Colonic mucosa (tissue), 4 donors: ENCODE results near the gene ZNF365. TPM values are rescaled to one million over a fixed set of nuclear protein-coding genes. Genes with fewer than 3 reads are reported as not detected.
"Not testable (repeated sequence)": the region's sequence is repeated elsewhere in the genome, so short reads cannot be mapped to it uniquely, and the experiment has no call there.

Experiments
- DNase-seq: peaks from one replicate; pipeline ENCODE4 v3.0.0-alpha.2; 2020
- H3K27ac ChIP-seq: fragments of 200-600 bp; one replicate; pipeline ENCODE4 v1.8.0; 2021
- H3K27me3 ChIP-seq: fragments of 200-600 bp; one replicate; pipeline ENCODE4 v1.8.0; 2021
- H3K36me3 ChIP-seq: fragments of 200-600 bp; one replicate; pipeline ENCODE4 v1.8.0; 2021
- H3K4me1 ChIP-seq: fragments of 200-600 bp; one replicate; pipeline ENCODE4 v1.8.0; 2021; ENCODE audit warnings: mild to moderate bottlenecking
- H3K4me3 ChIP-seq: fragments of 200-600 bp; one replicate; pipeline ENCODE4 v1.8.0; 2021
- H3K9ac ChIP-seq, 2 donors: one replicate each; pipeline ENCODE4 v1.7.0; 2013; ENCODE audit warnings: control low read depth in 2 of 2, low read depth in 2 of 2, low read length in 2 of 2
- H3K9me3 ChIP-seq: fragments of 200-600 bp; one replicate; pipeline ENCODE4 v1.8.0; 2021
- intact Hi-C: fragments of 100-400 bp; cut with DNase I; formaldehyde crosslinking; loops from one replicate; pipeline ENCODE4 v1.14.1; 2022
- total RNA-seq, 2 donors: library from RNA; stranded (reverse); fragmentation: NEBNext Ultra II Directional in 1 of 2; extraction: Animal tissue kit (Norgen Biotek cat#: 25700) in 1 of 2; gene quantifications; one replicate each; pipeline ENCODE4 v1.2.1, GENCODE V29; 2021
- TF ChIP-seq, protein P1 (sequence below): fragments of 200-600 bp; IDR thresholded peaks from one replicate; pipeline ENCODE4 v1.8.0; 2022; ENCODE audit warnings: antibody characterized with exemption, mild to moderate bottlenecking
- donor health status: healthy.
- donor health status: DM: no; HTN: no; CAD: no.
- donor health status: DM: no; HTN: no; CAD: no.

The ZNF365 gene
- total RNA-seq, 2 donors from 2014 or later = 0.25 TPM; not detected in 1

GRCh38 chr10:62394556-62395018 is 20.4 kb downstream of the ZNF365 start:
- intact Hi-C loops = no loop called here
- no peak overlapping the region for H3K4me3 ChIP-seq
- no peaks in the 10 kb centered on the region for H3K9me3 ChIP-seq
- H3K4me1 ChIP-seq = no peaks in the 10 kb centered on the region
- TF ChIP-seq, protein P1, sequence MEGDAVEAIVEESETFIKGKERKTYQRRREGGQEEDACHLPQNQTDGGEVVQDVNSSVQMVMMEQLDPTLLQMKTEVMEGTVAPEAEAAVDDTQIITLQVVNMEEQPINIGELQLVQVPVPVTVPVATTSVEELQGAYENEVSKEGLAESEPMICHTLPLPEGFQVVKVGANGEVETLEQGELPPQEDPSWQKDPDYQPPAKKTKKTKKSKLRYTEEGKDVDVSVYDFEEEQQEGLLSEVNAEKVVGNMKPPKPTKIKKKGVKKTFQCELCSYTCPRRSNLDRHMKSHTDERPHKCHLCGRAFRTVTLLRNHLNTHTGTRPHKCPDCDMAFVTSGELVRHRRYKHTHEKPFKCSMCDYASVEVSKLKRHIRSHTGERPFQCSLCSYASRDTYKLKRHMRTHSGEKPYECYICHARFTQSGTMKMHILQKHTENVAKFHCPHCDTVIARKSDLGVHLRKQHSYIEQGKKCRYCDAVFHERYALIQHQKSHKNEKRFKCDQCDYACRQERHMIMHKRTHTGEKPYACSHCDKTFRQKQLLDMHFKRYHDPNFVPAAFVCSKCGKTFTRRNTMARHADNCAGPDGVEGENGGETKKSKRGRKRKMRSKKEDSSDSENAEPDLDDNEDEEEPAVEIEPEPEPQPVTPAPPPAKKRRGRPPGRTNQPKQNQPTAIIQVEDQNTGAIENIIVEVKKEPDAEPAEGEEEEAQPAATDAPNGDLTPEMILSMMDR = no peak
- no peaks in the 10 kb centered on the region for H3K27me3 ChIP-seq
- H3K36me3 ChIP-seq = no peaks in the 10 kb centered on the region
- no peak overlapping the region for H3K27ac ChIP-seq
- H3K9ac ChIP-seq = no peak overlapping the region
- no peak for DNase-seq

GRCh38 chr10:62395892-62396291 is 21.7 kb downstream of the ZNF365 start:
- H3K27ac ChIP-seq = no peak overlapping the region
- TF ChIP-seq, protein P1 = no peak

DNA sequence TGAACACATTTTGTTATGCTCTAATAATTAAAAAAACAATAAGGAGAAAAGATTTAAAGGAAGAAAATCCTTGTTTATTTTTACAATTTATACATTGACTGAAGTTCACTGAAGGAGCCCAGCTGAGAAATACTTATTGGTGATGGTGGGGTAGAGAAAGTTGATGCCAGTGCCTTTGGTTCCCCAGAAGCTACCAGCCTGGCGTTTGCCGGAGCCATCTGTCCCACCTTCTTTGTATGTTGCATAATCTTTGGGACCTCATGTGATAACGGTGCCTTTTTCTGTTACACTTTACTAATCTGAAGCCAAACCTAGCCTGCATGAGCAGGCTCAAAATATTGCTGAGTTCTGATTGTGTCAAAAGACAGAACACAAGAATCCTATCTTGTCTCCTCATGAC is 22.7 kb downstream of the ZNF365 start:
- Histone ChIP-seq H3K4me3 (no peak overlapping the region), H3K27me3 (no peaks in the 10 kb centered on the region), H3K4me1 (no peaks in the 10 kb centered on the region), H3K27ac (no peak overlapping the region), H3K9me3 (no peaks in the 10 kb centered on the region), H3K9ac (no peak overlapping the region), H3K36me3 (no peaks in the 10 kb centered on the region)
- TF ChIP-seq, protein P1 = no peak
- no peak for DNase-seq
- intact Hi-C loops = no loop called here

More at GRCh38 chr10:62395892-62396291, 21.7 kb downstream of the ZNF365 start:
- no peaks in the 10 kb centered on the region for H3K9me3 ChIP-seq
- no peak for DNase-seq
- intact Hi-C loops = no loop called here
- H3K4me3 ChIP-seq = no peak overlapping the region
- H3K27me3 ChIP-seq = no peaks in the 10 kb centered on the region
- H3K9ac ChIP-seq = no peak overlapping the region
- no peaks in the 10 kb centered on the region for H3K4me1 ChIP-seq
- no peaks in the 10 kb centered on the region for H3K36me3 ChIP-seq

DNA sequence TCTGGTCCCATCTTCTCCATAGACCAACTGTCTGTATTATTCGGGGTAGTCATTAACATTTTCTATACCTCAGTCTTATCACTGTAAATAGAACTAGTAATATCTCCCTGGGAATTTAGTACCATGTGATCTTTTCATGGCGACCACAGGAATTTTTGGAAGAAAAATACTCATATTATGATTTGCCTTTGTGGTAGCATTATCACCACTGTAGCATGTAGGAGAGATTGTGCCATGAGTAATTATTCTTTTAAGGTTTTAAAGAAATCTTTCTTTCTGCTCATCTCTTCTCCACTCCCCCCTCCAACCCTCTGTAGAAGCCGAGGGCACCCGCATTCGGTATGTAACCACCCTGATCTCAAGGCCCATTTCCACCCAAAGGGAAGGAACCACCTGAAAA is 25.0 kb downstream of the ZNF365 start:
- no peaks in the 10 kb centered on the region for H3K27me3 ChIP-seq
- TF ChIP-seq, protein P1 = no peak
- no peak for DNase-seq
- intact Hi-C loops = no loop called here
- H3K9me3 ChIP-seq = no peaks in the 10 kb centered on the region
- H3K4me1 ChIP-seq = no peaks in the 10 kb centered on the region
- no peak overlapping the region for H3K27ac ChIP-seq
- no peak overlapping the region for H3K4me3 ChIP-seq
- H3K36me3 ChIP-seq = no peaks in the 10 kb centered on the region
- no peak overlapping the region for H3K9ac ChIP-seq

DNA sequence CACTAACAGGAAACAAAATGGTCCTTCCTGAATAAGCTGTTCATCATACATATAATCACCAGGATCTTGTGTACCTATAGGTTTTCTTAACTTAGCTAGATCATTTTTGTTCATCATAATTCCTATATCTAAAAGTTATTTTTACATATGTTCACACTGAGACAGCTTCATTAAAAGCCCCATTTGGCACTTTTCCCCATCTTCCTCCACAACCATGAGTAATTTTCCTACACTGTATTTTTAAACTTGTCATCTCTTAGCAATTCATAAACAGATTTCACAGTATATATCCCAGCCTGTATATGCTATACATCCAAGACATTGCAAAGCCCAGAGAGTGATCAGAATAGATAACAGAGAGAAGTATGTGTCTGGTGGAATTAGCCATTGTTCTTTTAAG is 28.3 kb downstream of the ZNF365 start:
- Histone ChIP-seq H3K4me1 (no peaks in the 10 kb centered on the region), H3K4me3 (no peak overlapping the region), H3K36me3 (no peaks in the 10 kb centered on the region), H3K9ac (no peak overlapping the region), H3K9me3 (no peaks in the 10 kb centered on the region), H3K27ac (no peak overlapping the region), H3K27me3 (no peaks in the 10 kb centered on the region)
- TF ChIP-seq, protein P1 = no peak
- intact Hi-C loops = no loop called here
- no peak for DNase-seq

DNA sequence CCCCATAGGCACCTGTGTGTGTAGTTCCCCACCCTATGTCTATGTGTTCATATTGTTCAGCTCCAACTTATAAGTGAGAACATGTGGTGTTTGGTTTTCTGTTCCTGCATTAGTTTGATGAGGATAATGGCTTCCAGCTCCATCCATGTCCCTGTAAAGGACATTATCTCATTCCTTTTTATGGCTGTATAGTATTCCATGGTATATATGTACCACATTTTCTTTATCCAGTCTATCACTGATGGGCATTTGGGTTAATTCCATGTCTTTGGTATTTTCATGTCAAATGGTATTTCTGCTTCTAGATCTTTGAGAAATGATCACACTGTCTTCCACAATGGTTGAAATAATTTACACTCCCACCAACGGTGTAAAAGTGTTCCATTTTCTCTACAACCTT is 36.4 kb downstream of the ZNF365 start:
- H3K36me3 ChIP-seq, H3K4me1 ChIP-seq, H3K27me3 ChIP-seq, H3K9me3 ChIP-seq, DNase-seq, intact Hi-C loops, H3K9ac ChIP-seq, H3K4me3 ChIP-seq, H3K27ac ChIP-seq: not testable (repeated sequence)

- DNase-seq, H3K27ac ChIP-seq, H3K4me1 ChIP-seq, H3K9me3 ChIP-seq, H3K4me3 ChIP-seq, H3K27me3 ChIP-seq, H3K9ac ChIP-seq, H3K36me3 ChIP-seq, intact Hi-C loops: not testable (repeated sequence)
These were observed 36.8 kb downstream of the ZNF365 start for GRCh38 chr10:62410934-62411333.
